Kidney capillary endothelial cell (primary cell): ENCODE results near the gene WDR11.
"Not testable (repeated sequence)": the region's sequence is repeated elsewhere in the genome, so short reads cannot be mapped to it uniquely, and the experiment has no call there.

ENCODE experiments used
- DNase-seq: peaks from one replicate; pipeline ENCODE4 v3.0.0-alpha.2; 2018; ENCODE audit warnings: low spot score

The WDR11 gene

GRCh38 chr10:120861178-120861855 is 10.2 kb downstream of the WDR11 start:
- DNase-seq = no peak

- DNase-seq = no peak
These were observed 22.6 kb downstream of the WDR11 start for GRCh38 chr10:120873741-120874140.

- DNase-seq = no peak
These were observed 31.9 kb downstream of the WDR11 start for GRCh38 chr10:120883071-120883470.

- no peak for DNase-seq
These were observed 36.3 kb downstream of the WDR11 start for GRCh38 chr10:120887482-120887881.

GRCh38 chr10:120891365-120891764 is 40.2 kb downstream of the WDR11 start:
- DNase-seq = no peak

GRCh38 chr10:120894556-120894955 is 43.4 kb downstream of the WDR11 start:
- DNase-seq = no peak

- DNase-seq = no peak
These were observed 46.2 kb downstream of the WDR11 start for GRCh38 chr10:120897343-120897742.

GRCh38 chr10:120905268-120905667 is 54.1 kb downstream of the WDR11 start:
- DNase-seq = no peak

- no peak for DNase-seq
These were observed 66.5 kb downstream of the WDR11 start for GRCh38 chr10:120917521-120918250.

- DNase-seq = not testable (repeated sequence)
These were observed 72.7 kb downstream of the WDR11 start for GRCh38 chr10:120923886-120924285.

- DNase-seq = no peak
These were observed 75.4 kb downstream of the WDR11 start for GRCh38 chr10:120926611-120927010.

- DNase-seq = no peak
These were observed 76.2 kb downstream of the WDR11 start for GRCh38 chr10:120927352-120927751.

GRCh38 chr10:120929166-120929565 is 78.0 kb downstream of the WDR11 start:
- no peak for DNase-seq

GRCh38 chr10:120931423-120931822 is 80.3 kb downstream of the WDR11 start:
- no peak for DNase-seq

- DNase-seq = no peak
These were observed 80.8 kb downstream of the WDR11 start for GRCh38 chr10:120931999-120932398.

GRCh38 chr10:120938822-120939221 is 87.7 kb downstream of the WDR11 start:
- DNase-seq = no peak

GRCh38 chr10:120940299-120940900 is 89.2 kb downstream of the WDR11 start:
- DNase-seq = no peak

- DNase-seq = no peak
These were observed 90.3 kb downstream of the WDR11 start for GRCh38 chr10:120941501-120941900.

- peak; percentile 77 for DNase-seq
These were observed 91.7 kb downstream of the WDR11 start for GRCh38 chr10:120942806-120943413.

- DNase-seq = no peak
These were observed 92.4 kb downstream of the WDR11 start for GRCh38 chr10:120943542-120943941.

GRCh38 chr10:120944586-120945125 is 93.5 kb downstream of the WDR11 start:
- no peak for DNase-seq

GRCh38 chr10:120945182-120945581 is 94.0 kb downstream of the WDR11 start:
- DNase-seq = no peak
